Choroid plexus epithelial cell (primary cell): ENCODE measurements around the gene PAEP.

ENCODE experiments used
- DNase-seq: peaks from one replicate; pipeline ENCODE4 v3.0.0-alpha.2; 2010; ENCODE audit warnings: low read depth
- H3K4me3 ChIP-seq: 2 replicates; pipeline ENCODE4 v1.5.1; 2011; ENCODE audit warnings: low read depth, mild to moderate bottlenecking, control low read depth, low read length, moderate library complexity
- TF ChIP-seq, protein P1 (sequence below): conservative IDR thresholded peaks from 2 replicates; pipeline ENCODE4 v1.5.1; 2011; ENCODE audit warnings: low read depth, mild to moderate bottlenecking, control low read depth, inconsistent platforms, low read length, moderate library complexity

PAEP gene

GRCh38 chr9:135568026-135568425 lies 6.5 kb downstream of the PAEP start:
- TF ChIP-seq, protein P1, sequence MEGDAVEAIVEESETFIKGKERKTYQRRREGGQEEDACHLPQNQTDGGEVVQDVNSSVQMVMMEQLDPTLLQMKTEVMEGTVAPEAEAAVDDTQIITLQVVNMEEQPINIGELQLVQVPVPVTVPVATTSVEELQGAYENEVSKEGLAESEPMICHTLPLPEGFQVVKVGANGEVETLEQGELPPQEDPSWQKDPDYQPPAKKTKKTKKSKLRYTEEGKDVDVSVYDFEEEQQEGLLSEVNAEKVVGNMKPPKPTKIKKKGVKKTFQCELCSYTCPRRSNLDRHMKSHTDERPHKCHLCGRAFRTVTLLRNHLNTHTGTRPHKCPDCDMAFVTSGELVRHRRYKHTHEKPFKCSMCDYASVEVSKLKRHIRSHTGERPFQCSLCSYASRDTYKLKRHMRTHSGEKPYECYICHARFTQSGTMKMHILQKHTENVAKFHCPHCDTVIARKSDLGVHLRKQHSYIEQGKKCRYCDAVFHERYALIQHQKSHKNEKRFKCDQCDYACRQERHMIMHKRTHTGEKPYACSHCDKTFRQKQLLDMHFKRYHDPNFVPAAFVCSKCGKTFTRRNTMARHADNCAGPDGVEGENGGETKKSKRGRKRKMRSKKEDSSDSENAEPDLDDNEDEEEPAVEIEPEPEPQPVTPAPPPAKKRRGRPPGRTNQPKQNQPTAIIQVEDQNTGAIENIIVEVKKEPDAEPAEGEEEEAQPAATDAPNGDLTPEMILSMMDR: no peak
- H3K4me3 ChIP-seq: no peak overlapping the region
- no peak for DNase-seq

- no peak overlapping the region for H3K4me3 ChIP-seq
- TF ChIP-seq, protein P1: no peak
- DNase-seq: no peak
These were observed 8.9 kb downstream of the PAEP start for GRCh38 chr9:135570456-135570855.

DNA sequence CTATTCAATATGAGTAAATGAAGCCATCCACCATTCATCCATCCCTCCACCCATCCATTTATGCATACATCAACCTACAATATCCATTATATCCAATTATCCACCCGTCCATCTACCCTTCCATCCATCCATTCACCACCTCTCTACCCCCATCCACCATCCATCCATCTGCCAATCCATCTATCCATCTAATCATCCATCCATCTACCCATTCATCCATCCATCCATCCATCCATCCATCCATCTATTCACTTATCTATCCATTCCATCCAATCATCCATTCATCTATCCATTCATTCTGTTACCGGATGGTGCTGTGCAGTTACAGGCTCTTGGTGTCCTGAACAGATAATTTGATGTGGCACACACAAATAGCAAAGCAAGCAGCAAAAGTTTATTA lies 10.7 kb downstream of the PAEP start:
- TF ChIP-seq, protein P1: no peak
- no peak overlapping the region for H3K4me3 ChIP-seq
- DNase-seq: no peak

DNA sequence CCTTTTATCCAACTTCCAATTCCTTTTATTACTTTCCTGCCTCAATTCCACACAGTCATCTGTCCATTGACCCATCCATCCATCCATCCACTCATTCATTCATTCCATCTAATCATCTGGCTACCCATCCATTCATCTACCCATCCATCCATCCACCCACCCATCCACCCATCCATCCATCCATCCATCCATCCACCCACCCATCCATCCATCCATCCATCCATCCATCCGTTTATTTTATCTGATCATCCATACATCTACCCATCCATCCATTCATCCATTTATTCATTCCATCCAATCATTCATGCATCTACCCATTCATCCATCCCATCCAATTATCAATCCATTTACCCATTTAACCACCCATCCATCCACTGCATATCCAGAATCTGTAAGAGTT lies 11.6 kb downstream of the PAEP start:
- TF ChIP-seq, protein P1: no peak
- DNase-seq: no peak
- H3K4me3 ChIP-seq: no peak overlapping the region

GRCh38 chr9:135574331-135574730 lies 12.8 kb downstream of the PAEP start:
- no peak overlapping the region for H3K4me3 ChIP-seq
- DNase-seq: no peak
- TF ChIP-seq, protein P1: no peak

GRCh38 chr9:135574943-135575342 lies 13.4 kb downstream of the PAEP start:
- TF ChIP-seq, protein P1: no peak
- H3K4me3 ChIP-seq: no peak overlapping the region
- no peak for DNase-seq

DNA sequence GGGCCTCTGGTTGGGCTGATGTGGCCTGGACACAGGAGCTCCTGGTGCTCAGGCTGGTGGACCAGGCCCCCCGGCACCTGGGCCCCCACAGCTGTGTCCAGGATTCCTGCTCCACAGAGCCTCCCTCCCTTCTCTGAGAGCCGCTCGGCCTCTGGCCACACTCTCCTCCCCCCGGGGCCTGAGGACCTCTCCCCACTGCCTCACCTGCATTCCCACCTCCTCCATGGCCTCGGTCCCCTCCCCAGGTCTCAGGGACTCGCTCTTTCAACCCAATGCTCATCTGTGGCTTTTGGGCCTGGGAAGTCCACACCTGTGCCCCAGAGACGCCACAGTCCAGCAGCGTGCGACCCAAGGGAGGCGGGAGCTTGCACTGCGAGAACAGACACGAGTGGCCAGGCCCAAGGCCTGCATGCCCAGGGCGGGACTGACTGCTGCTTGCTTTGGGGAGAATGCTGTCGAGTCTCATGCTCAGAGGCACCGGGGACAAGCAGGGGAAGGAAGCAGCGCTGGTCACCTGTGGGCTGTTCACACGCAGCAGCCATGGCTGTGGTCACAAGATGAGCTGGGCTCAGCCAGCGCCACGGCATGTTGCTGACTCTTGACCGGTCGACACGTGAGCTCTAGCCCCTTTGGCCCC lies 14.6 kb downstream of the PAEP start:
- DNase-seq: no peak
- no peak overlapping the region for H3K4me3 ChIP-seq
- TF ChIP-seq, protein P1: no peak
